Transverse colon (tissue), 4 donors: ENCODE measurements around the gene LUZP2.

Experiments
- EP300 ChIP-seq: sonication (generic); formaldehyde crosslinking; IDR thresholded peaks from one replicate; pipeline ENCODE4 v1.6.1; 2017; ENCODE audit warnings: antibody characterized with exemption, low read depth
- POLR2AphosphoS5 ChIP-seq, 3 donors: sonication (generic); formaldehyde crosslinking; IDR thresholded peaks; one replicate each; pipeline ENCODE4 v1.6.1; 2016; ENCODE audit warnings: antibody characterized with exemption in 3 of 3
- TF ChIP-seq, protein P1 (sequence below), 5 experiments: fragments of 200-600 bp in 3 of 5; fragments of 450-650 bp in 2 of 5; sonication (generic) in 3 of 5; IDR thresholded peaks; 1 replicate in 2 of 5; 2 replicates in 3 of 5; pipeline ENCODE4 v1.5.1; 2016 to 2017; ENCODE audit warnings: antibody characterized with exemption in 5 of 5, inconsistent platforms in 3 of 5, mild to moderate bottlenecking in 2 of 5, moderate library complexity in 1 of 5

DNA sequence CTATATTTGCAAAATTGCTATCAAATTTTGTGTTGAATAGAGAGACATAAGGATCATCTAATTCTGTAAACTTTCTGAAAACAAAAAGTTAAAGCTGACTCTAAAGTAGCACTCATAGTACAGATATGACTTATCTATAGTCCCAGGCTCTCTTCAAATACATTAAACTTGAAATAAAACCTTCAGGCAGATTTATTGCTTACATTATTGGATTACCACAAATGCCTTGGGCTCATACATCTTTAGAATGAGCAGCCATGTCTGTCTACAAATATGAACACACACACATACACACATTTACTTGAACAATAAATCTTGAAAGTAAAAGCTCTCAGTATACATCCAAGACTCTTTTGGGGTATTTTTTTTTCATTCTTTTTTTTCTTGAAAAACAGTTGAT lies 207.9 kb downstream of the LUZP2 start:
- TF ChIP-seq, protein P1, sequence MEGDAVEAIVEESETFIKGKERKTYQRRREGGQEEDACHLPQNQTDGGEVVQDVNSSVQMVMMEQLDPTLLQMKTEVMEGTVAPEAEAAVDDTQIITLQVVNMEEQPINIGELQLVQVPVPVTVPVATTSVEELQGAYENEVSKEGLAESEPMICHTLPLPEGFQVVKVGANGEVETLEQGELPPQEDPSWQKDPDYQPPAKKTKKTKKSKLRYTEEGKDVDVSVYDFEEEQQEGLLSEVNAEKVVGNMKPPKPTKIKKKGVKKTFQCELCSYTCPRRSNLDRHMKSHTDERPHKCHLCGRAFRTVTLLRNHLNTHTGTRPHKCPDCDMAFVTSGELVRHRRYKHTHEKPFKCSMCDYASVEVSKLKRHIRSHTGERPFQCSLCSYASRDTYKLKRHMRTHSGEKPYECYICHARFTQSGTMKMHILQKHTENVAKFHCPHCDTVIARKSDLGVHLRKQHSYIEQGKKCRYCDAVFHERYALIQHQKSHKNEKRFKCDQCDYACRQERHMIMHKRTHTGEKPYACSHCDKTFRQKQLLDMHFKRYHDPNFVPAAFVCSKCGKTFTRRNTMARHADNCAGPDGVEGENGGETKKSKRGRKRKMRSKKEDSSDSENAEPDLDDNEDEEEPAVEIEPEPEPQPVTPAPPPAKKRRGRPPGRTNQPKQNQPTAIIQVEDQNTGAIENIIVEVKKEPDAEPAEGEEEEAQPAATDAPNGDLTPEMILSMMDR (IDR thresholded peaks at IDR 0.05): no peak
- TF ChIP-seq POLR2AphosphoS5 (IDR thresholded peaks at IDR 0.05): no peak
- TF ChIP-seq EP300: no peak
